ENCODE measurements around the gene ETV2. TPM values are rescaled to one million over a fixed set of nuclear protein-coding genes. Genes with fewer than 3 reads are reported as not detected.
"Not testable (repeated sequence)": the region's sequence is repeated elsewhere in the genome, so short reads cannot be mapped to it uniquely, and the experiment has no call there.

Gene ETV2
- 1 to 10 TPM; 1.2 to 1.3 TPM for total RNA-seq
- polyA plus RNA-seq (2013, experiment 1 of 2): 2.8 TPM
- polyA plus RNA-seq (2013, experiment 2 of 2): 2.3 TPM
- long read RNA-seq, experiment 1, partial matches to known transcripts: 1 of 4 reads
- long read RNA-seq, experiment 1, other reads (novel, unspliced or antisense): 1 of 4 reads
- long read RNA-seq, experiment 2, partial matches to known transcripts: 0 of 1 reads
- long read RNA-seq, experiment 2, other reads (novel, unspliced or antisense): 0 of 1 reads
- long read RNA-seq, experiment 3, partial matches to known transcripts: 0 of 3 reads
- long read RNA-seq, experiment 3, other reads (novel, unspliced or antisense): 0 of 3 reads
- long read RNA-seq, experiment 4: 0 reads

GRCh38 chr19:35641515-35642151 is at the start of gene ETV2:
ETV2 (plus strand) TSS chr19:35641745; CDS start chr19:35642461, 716 bp downstream.
- DNase-seq: peak; percentile 80
- H3K27ac Mint-ChIP-seq: peak within 1 kb of the TSS; percentile 88
- Histone ChIP-seq H3K4me1 (ENCODE audit: control insufficient read depth, insufficient read depth, low read length) (no peaks in the 10 kb centered on the region), H3K36me3 (ENCODE audit: control insufficient read depth, insufficient read depth, low read length) (peaks cover 17% of the 10 kb centered on the region), H3K27me3 (ENCODE audit: control insufficient read depth, insufficient read depth, low read length, poor library complexity, severe bottlenecking) (no peaks in the 10 kb centered on the region), H3K9ac (ENCODE audit: extremely low read depth, low read length, poor library complexity, severe bottlenecking) (no peak within 1 kb of the TSS), H3K9me3 (ENCODE audit: control insufficient read depth, low read length) (no peaks in the 10 kb centered on the region), H3K27ac (ENCODE audit: low read depth, low read length) (no peak within 1 kb of the TSS), H3K4me3 (ENCODE audit: low read length) (no peak within 1 kb of the TSS)
- H3K4me3 Mint-ChIP-seq: peak within 1 kb of the TSS; percentile 63
- peaks cover 16% of the 10 kb centered on the region for H3K36me3 Mint-ChIP-seq (ENCODE audit: low read depth)
- peaks cover 6% of the 10 kb centered on the region for H3K27me3 Mint-ChIP-seq (ENCODE audit: insufficient read depth)
- no peak for TF ChIP-seq CTCF (conservative IDR thresholded peaks at IDR 0.05)
- no peaks in the 10 kb centered on the region for H3K9me3 Mint-ChIP-seq
- H3K4me1 Mint-ChIP-seq: peaks cover 18% of the 10 kb centered on the region
- 49 to 62% methylated on average over 12 to 28 of the region's 28 CpGs for WGBS, 2 experiments (ENCODE audit: insufficient coverage in 1 of 2, insufficient read length in 1 of 2)

GRCh38 chr19:35592226-35592625 is 49.3 kb upstream of the ETV2 start:
- Histone ChIP-seq H3K9me3 (ENCODE audit: control insufficient read depth, low read length) (no peaks in the 10 kb centered on the region), H3K4me3 (ENCODE audit: low read length) (no peak overlapping the region), H3K9ac (ENCODE audit: extremely low read depth, low read length, poor library complexity, severe bottlenecking) (no peak overlapping the region), H3K36me3 (ENCODE audit: control insufficient read depth, insufficient read depth, low read length) (no peaks in the 10 kb centered on the region), H3K27ac (ENCODE audit: low read depth, low read length) (no peak overlapping the region), H3K27me3 (ENCODE audit: control insufficient read depth, insufficient read depth, low read length, poor library complexity, severe bottlenecking) (no peaks in the 10 kb centered on the region), H3K4me1 (ENCODE audit: control insufficient read depth, insufficient read depth, low read length) (no peaks in the 10 kb centered on the region)
- H3K9me3 Mint-ChIP-seq: no peaks in the 10 kb centered on the region
- H3K27me3 Mint-ChIP-seq (ENCODE audit: insufficient read depth): peaks cover 13% of the 10 kb centered on the region
- TF ChIP-seq CTCF (conservative IDR thresholded peaks at IDR 0.05): peak; percentile 84
- 40 to 44% methylated on average over 7 to 8 of the region's 8 CpGs for WGBS, 2 experiments (ENCODE audit: insufficient coverage in 1 of 2, insufficient read length in 1 of 2)
- no peak overlapping the region for H3K4me3 Mint-ChIP-seq
- H3K27ac Mint-ChIP-seq: no peak overlapping the region
- peak; percentile 76 for DNase-seq
- no peaks in the 10 kb centered on the region for H3K36me3 Mint-ChIP-seq (ENCODE audit: low read depth)
- H3K4me1 Mint-ChIP-seq: no peaks in the 10 kb centered on the region

GRCh38 chr19:35595026-35595425 is 46.5 kb upstream of the ETV2 start:
- not testable (repeated sequence) for H3K9me3 ChIP-seq (ENCODE audit: control insufficient read depth, low read length); H3K27me3 Mint-ChIP-seq (ENCODE audit: insufficient read depth); H3K27ac ChIP-seq (ENCODE audit: low read depth, low read length); H3K36me3 Mint-ChIP-seq (ENCODE audit: low read depth); H3K9me3 Mint-ChIP-seq; H3K4me1 ChIP-seq (ENCODE audit: control insufficient read depth, insufficient read depth, low read length); H3K4me3 ChIP-seq (ENCODE audit: low read length); H3K4me1 Mint-ChIP-seq; H3K36me3 ChIP-seq (ENCODE audit: control insufficient read depth, insufficient read depth, low read length); H3K27ac Mint-ChIP-seq; H3K4me3 Mint-ChIP-seq; H3K27me3 ChIP-seq (ENCODE audit: control insufficient read depth, insufficient read depth, low read length, poor library complexity, severe bottlenecking); DNase-seq; H3K9ac ChIP-seq (ENCODE audit: extremely low read depth, low read length, poor library complexity, severe bottlenecking)
- 77 to 95% methylated on average over 3 of the region's 3 CpGs for WGBS, 2 experiments (ENCODE audit: insufficient coverage in 1 of 2, insufficient read length in 1 of 2)

All from endodermal cell (in vitro differentiated cells).